Measurements from ENCODE around the gene IRF9.
A peak's percentile ranks its signal among the peaks of the same experiment; 100 is the strongest.

Gene IRF9

DNA sequence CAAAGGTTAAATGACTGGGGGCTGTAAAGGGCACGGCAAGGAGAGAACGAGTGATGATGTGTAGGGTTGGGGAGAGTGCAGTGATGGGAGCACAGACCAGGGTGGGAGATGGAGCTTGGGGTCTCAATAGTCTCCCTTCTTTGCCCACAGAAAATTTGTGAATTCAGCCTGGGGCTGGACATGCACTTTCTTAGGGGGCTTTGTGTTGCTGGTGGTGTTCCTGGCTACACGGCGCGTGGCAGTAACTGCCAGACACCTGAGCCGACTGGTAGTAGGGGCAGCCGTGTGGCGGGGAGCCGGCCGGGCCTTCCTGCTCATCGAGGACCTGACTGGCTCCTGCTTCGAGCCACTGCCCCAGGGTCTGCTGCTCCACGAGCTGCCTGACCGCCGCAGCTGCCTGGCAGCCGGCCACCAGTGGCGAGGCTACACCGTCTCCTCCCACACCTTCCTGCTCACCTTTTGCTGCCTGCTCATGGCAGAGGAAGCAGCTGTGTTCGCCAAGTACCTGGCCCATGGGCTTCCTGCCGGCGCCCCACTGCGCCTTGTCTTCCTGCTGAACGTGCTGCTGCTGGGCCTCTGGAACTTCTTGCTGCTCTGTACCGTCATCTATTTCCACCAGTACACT is 28.9 kb upstream of the IRF9 start:
- DNase-seq: no peak

DNA sequence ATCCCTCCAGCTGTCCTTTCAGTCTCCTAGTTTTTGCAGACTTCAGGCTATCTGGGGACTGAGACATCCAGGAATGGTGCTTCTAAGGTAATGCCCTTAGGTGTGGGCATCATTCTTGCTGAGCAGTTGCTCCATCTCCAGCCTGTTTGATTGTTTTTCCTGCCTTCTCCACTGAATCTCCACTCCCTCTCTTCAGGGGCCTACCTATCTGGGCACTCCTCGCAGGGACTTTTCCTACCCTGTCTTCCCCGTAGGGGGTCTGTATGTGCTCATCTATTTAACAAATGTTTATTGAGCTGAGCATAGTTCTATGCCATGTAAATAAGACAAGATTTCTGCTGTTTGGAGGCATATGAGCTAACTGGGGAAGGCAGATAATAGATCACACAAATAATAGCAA is 28.1 kb upstream of the IRF9 start:
- no peak for DNase-seq

GRCh38 chr14:24133735-24134134 is 27.3 kb upstream of the IRF9 start:
- peak; percentile 46 for DNase-seq

DNA sequence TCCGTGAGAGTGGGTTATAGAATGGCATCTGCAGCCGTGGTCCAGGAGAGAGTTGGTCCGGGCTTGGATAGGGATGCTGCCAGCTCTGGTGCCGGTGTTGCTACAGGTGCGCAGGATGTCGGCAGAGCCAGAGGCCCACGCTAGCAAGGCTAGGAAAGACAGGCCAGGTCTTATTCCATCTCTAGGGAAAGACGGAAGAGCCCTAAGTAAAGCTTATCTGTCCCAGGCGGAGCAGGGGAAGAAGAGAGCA is 25.6 kb upstream of the IRF9 start:
- no peak for DNase-seq

GRCh38 chr14:24135834-24136683 is 25.0 kb upstream of the IRF9 start, which contains the start of gene PSME1:
Gene PSME1 (plus strand): TSS chr14:24136194. CDS start chr14:24136263, 69 bp downstream.
- peak; percentile 96 for DNase-seq

GRCh38 chr14:24136684-24137528 is 24.2 kb upstream of the IRF9 start:
- DNase-seq: peak; percentile 11

DNA sequence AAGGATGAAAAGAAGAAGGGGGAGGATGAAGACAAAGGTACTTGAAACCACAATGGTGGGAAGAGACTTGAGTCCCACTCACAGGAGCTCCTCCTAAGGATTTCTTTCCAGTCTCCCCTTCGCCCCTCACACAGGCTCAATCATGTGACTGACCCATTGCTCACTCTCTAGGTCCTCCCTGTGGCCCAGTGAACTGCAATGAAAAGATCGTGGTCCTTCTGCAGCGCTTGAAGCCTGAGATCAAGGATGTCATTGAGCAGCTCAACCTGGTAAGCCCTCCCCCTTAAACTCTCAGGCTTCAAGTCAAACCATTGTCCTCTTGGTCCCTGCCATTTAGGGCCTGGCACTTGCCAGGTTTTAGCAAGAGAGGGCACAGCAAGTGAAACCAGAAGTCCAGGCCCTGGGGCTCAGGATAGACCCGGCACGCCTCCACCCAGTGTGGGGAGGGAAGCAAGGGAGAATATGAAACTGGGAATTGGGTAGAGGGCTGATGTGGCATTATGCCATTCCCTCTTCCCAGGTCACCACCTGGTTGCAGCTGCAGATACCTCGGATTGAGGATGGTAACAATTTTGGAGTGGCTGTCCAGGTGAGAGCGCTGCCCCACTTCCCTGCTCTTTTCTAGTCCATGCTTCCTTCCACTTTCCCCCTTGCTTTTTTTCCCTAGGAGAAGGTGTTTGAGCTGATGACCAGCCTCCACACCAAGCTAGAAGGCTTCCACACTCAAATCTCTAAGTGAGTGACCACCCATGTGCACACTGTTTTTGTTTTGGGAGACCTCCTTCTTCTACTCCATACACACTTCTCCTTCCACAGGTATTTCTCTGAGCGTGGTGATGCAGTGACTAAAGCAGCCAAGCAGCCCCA is 23.3 kb upstream of the IRF9 start:
- DNase-seq: no peak

GRCh38 chr14:24138396-24139271 is 22.4 kb upstream of the IRF9 start:
- DNase-seq: no peak

GRCh38 chr14:24139272-24139934 is 21.7 kb upstream of the IRF9 start:
- DNase-seq: peak; percentile 30

GRCh38 chr14:24141097-24141880 is 19.8 kb upstream of the IRF9 start, which contains the start of gene EMC9:
Gene EMC9 (minus strand): TSS chr14:24141591. CDS start chr14:24141304, 287 bp downstream.
- DNase-seq: peak; percentile 100

DNA sequence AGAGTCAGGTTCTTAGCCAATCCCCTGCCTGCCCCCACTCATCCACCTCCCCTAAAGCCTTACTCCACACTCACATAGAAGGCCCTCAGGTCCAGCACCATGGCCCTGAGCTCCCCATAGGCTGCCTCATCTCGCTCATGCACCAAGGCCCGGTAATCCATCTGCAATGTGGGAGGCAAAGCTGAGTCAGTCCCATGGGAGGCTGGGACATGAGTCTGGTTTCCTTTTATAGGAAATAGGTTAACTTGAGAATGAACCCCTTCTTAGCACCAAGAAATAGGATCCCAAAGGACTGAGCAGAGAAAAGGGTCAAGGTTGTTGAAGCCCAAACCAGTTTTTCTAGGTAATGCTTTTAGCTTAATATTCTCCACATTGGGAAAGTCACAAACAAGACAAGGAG is 17.6 kb upstream of the IRF9 start:
- no peak for DNase-seq

GRCh38 chr14:24144451-24144850 is 16.6 kb upstream of the IRF9 start:
- DNase-seq: no peak

GRCh38 chr14:24145219-24145618 is 15.8 kb upstream of the IRF9 start:
- DNase-seq: no peak

DNA sequence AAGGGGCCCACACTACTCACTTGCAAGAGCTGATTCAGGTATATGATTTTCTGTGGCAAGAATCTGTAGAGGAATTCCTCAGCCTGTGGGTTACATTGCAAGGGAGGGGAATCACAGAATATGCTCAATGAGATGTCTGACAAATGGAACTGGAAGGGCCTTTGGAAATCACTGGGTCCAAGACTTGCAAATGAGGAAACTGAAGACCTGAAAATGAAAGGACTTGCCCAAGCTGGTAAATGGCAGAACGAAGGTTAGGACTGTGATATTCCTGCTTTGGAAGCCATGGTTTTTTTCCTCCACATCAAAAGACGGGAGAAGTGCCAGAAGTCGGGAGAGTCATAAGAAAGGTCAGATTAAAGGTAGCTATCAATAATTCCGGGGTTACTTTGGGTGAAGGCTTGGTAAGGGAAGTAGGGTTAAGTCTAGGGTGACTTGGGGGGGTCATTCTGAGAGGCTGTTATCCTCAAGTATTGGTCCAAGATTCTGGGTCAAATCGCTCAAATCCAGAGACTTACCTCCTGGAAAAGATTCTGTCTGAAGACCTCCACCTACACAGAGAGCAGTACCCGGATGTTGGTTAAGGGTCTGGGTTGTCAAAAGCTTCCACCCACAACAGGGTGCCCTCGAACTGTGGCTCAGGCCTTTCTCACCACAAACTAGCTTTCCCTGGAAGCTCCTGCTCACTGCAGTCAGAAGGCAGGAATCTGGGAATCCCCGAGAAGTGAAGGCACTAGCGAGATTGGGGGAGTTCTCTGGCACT is 15.2 kb upstream of the IRF9 start:
- peak; percentile 13 for DNase-seq

DNA sequence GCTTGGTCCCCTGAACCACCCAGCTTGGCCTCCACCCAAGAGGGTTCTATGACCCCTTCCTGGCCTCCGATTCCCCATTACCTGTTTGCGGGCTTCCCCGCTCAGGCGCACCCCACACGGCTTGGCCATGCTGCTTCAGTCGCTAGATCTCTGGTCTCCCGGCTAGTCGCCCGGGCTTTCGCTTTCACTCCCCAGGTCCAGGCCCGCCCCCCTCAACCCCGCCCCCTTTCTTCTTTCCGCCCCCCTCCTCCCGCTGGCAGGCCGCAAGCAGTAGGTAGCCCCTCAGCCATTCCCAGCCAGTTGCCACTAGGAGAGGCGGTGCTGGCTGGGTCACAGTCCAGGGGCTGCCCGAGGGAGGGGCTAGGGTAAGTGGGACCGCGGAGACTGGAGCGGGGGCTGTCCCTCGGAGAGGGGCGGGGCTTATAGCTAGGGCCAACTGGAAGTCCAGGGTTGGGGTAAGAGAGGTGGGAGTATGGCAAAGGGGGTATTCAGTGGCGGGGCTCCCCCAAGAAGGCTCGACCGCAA is 14.6 kb upstream of the IRF9 start, which contains the start of gene PSME2:
Gene PSME2, minus strand, starts transcription at position 158 of the 525 bp plus-strand sequence. Its CDS starts 29 bp downstream, at position 129.
- peak; percentile 99 for DNase-seq

- peak; percentile 100 for DNase-seq
Observed at GRCh38 chr14:24146978-24147760, 13.9 kb upstream of the IRF9 start, which contains the start of gene RNF31. Gene RNF31 (plus strand): TSS chr14:24147498. CDS start chr14:24147699, 201 bp downstream.

- peak; percentile 15 for DNase-seq
Observed at GRCh38 chr14:24147761-24148428, 13.2 kb upstream of the IRF9 start.

All from hematopoietic multipotent progenitor cell treated with erythropoietin and hydrocortisone succinate and interleukin-3 and kit ligand, for 4 days (in vitro differentiated cells).